MM.1S (cell line): ENCODE measurements around the gene WDR45.

Source experiments
- EZH2 ChIP-seq: fragments of 300-600 bp; sonication (generic); optimal IDR thresholded peaks from 2 replicates; pipeline ENCODE3; 2017; ENCODE audit warnings: low read depth, mild to moderate bottlenecking, antibody characterized with exemption, low read length, mixed read lengths
- EZH2phosphoT487 ChIP-seq: fragments of 300-600 bp; sonication (generic); IDR thresholded peaks from 2 replicates; pipeline ENCODE4 v1.6.1; 2018; ENCODE audit warnings: antibody characterized with exemption, low read length
- TF ChIP-seq, protein P1 (sequence below): fragments of 300-600 bp; sonication (generic); IDR thresholded peaks from 2 replicates; pipeline ENCODE4 v1.5.1; 2016; ENCODE audit warnings: antibody characterized with exemption, low read length, mixed read lengths

DNA sequence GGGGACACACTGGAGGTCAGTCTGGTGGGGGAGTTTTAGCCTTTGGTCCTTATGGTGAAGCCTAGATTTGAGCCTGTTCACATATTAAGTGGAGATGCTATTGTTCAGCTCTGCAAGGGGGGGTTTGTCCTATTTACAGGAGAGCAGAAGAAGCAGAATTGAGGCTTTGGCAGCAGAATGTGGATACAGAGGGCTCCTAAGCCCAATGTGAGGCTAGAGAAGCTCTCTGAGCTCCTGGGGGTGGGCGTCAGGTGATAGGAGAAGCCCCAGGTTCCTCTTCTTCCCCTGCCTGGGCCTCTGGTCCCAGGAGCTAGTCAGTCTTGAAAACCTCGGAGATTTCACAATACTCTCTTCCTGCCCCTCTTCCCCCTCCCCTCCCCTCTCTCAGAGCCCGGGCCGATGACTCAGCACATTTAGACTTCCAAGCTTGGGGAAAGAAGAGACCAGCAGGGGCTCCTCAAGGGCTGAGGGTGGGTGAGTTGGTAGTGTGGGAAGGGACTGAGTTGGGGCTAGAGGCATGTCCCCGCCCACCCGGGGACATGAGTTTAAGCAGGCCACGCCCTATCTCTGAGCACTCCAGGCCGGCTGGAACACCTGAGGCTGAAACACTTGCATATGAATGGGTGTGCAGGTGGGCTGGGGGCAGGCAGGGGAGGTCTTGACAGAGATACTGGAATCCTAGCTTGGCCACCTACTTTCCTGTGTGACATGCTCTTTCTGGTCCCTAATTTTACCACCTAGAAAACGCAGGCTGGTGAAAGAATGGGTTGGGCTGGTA lies 39.9 kb downstream of the WDR45 start:
- TF ChIP-seq EZH2 (no peak), EZH2phosphoT487 (no peak)
- TF ChIP-seq, protein P1, sequence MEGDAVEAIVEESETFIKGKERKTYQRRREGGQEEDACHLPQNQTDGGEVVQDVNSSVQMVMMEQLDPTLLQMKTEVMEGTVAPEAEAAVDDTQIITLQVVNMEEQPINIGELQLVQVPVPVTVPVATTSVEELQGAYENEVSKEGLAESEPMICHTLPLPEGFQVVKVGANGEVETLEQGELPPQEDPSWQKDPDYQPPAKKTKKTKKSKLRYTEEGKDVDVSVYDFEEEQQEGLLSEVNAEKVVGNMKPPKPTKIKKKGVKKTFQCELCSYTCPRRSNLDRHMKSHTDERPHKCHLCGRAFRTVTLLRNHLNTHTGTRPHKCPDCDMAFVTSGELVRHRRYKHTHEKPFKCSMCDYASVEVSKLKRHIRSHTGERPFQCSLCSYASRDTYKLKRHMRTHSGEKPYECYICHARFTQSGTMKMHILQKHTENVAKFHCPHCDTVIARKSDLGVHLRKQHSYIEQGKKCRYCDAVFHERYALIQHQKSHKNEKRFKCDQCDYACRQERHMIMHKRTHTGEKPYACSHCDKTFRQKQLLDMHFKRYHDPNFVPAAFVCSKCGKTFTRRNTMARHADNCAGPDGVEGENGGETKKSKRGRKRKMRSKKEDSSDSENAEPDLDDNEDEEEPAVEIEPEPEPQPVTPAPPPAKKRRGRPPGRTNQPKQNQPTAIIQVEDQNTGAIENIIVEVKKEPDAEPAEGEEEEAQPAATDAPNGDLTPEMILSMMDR = no peak
